C4-2B (cell line): ENCODE measurements around the gene IL10.
A peak's percentile ranks its signal among the peaks of the same experiment; 100 is the strongest.

ENCODE experiments used
- H3K27ac ChIP-seq: fragments of 450-650 bp; 2 replicates; pipeline ENCODE4 v1.5.1; 2017
- ZFX ChIP-seq: fragments of 450-650 bp; IDR thresholded peaks from 2 replicates; pipeline ENCODE4 v1.6.1; 2017
- TF ChIP-seq, protein P1 (sequence below): fragments of 450-650 bp; conservative IDR thresholded peaks from 2 replicates; pipeline ENCODE4 v1.5.1; 2017; ENCODE audit warnings: mild to moderate bottlenecking

IL10 gene

DNA sequence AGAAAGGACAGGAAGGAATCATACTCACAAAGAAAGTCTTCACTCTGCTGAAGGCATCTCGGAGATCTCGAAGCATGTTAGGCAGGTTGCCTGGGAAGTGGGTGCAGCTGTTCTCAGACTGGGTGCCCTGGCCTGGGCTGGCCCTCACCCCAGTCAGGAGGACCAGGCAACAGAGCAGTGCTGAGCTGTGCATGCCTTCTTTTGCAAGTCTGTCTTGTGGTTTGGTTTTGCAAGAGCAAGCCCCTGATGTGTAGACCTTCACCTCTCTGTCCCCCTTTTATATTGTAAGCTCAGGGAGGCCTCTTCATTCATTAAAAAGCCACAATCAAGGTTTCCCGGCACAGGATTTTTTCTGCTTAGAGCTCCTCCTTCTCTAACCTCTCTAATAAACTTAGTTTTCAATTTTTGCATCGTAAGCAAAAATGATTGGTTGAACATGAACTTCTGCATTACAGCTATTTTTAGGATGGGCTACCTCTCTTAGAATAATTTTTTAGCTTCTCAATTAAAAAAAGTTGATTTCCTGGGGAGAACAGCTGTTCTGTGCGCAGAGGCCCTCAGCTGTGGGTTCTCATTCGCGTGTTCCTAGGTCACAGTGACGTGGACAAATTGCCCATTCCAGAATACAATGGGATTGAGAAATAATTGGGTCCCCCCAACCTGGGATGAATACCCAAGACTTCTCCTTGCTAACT lies at the start of gene IL10:
Gene IL10 (minus strand): TSS at position 252 of the 695 bp plus-strand sequence. CDS start 59 bp downstream, at position 193.
- TF ChIP-seq ZFX = no peak
- TF ChIP-seq, protein P1, sequence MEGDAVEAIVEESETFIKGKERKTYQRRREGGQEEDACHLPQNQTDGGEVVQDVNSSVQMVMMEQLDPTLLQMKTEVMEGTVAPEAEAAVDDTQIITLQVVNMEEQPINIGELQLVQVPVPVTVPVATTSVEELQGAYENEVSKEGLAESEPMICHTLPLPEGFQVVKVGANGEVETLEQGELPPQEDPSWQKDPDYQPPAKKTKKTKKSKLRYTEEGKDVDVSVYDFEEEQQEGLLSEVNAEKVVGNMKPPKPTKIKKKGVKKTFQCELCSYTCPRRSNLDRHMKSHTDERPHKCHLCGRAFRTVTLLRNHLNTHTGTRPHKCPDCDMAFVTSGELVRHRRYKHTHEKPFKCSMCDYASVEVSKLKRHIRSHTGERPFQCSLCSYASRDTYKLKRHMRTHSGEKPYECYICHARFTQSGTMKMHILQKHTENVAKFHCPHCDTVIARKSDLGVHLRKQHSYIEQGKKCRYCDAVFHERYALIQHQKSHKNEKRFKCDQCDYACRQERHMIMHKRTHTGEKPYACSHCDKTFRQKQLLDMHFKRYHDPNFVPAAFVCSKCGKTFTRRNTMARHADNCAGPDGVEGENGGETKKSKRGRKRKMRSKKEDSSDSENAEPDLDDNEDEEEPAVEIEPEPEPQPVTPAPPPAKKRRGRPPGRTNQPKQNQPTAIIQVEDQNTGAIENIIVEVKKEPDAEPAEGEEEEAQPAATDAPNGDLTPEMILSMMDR = no peak
- H3K27ac ChIP-seq = no peak within 1 kb of the TSS

DNA sequence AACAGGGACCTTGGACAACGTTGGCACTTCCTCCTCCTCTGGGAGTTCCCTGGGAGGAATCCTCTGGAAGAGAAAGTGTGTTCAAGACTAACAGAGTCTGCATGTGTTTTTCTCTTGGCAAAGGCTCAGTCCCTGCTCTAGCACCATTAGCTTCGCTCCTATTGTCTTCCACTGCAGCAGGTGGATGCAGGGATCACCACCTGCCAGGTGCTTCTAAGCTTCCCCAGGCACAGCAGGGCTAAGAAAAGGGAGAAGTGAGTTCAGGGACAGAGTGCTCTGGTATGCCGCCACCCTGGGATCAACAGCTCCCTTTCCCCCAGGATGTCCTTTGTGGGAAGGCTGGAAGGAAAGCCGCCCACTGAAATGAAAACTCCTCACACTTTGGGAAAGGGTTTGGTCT lies 49.2 kb upstream of the IL10 start:
- TF ChIP-seq, protein P1 = no peak
- no peak for TF ChIP-seq ZFX
- no peak overlapping the region for H3K27ac ChIP-seq

DNA sequence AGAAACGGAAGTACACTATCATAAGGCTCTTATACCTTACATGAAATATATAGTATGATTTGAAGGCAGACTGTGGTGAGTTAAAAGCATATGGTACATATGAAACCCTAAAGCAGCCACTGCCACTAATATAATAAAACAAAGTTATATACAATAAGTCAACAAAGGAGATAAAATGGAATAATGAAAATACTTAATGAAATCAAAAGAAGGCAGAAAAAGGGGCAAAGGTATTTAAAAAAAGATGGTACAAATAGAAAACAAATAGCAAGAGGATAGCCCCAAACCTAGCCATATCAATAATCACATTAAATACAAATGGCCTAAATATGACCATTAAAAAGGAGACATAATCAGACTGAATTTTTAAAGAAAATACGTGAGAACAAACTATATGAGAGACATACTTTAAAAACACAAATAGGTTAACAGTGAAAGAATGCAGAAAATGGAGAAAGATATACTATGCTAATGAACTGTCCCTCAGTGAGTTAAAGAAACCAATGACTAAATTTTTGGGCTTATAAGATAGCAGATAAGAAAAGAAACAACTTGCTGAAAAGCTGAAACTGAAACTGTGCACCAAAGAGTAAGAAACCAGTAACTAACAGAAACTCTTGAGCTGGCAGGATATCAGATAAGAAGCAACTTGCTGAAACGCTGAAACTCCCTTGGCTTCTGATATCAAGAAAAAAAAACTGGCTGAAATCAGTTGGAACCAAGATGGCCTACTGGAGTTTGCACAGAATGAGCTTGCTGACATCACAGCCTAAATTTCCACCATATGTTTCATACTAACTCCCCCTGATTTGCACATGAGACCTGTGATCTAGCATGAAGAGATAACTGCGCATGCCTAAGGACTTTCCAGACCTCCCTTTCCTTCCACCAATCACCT lies 44.3 kb upstream of the IL10 start:
- TF ChIP-seq ZFX = no peak
- TF ChIP-seq, protein P1 = no peak
- H3K27ac ChIP-seq = no peak overlapping the region

GRCh38 chr1:206814716-206815341 lies 42.5 kb upstream of the IL10 start:
- TF ChIP-seq ZFX = no peak
- TF ChIP-seq, protein P1 = no peak
- H3K27ac ChIP-seq = no peak overlapping the region

DNA sequence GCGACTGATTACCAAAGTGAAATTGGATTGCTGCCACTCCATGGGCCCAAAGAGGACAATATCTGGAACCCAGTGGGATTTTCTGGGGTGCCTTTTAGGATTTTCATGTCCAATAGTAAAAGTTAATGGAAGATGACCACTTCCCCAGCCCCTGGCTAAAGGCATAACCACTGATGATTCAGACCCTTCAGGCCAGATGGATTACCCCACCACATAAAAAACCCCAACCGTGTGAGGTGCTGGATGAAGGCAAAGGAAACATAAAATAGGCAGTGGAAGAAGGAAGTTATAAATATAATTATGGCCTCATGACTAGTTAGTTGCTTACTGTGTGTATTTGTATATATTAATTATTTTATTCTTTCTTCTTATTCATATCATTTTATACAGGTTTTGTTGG lies 40.2 kb upstream of the IL10 start:
- H3K27ac ChIP-seq = no peak overlapping the region
- TF ChIP-seq, protein P1 = no peak
- no peak for TF ChIP-seq ZFX

- no peak for TF ChIP-seq ZFX
- TF ChIP-seq, protein P1 = peak; percentile 72
These were observed 37.3 kb upstream of the IL10 start for GRCh38 chr1:206809504-206810084.

More at GRCh38 chr1:206809504-206810084, 37.3 kb upstream of the IL10 start:
- no peak overlapping the region for H3K27ac ChIP-seq
